Cardiac muscle cell (in vitro differentiated cells and primary cell): ENCODE data around the gene ABL1. TPM values are rescaled to one million over a fixed set of nuclear protein-coding genes. Genes with fewer than 3 reads are reported as not detected.

Source experiments
- DNase-seq, 2 donors: peaks; one replicate each; pipeline versions ENCODE4 v3.0.0 to v3.0.0-alpha.2; 2010 to 2017; ENCODE audit warnings: low read depth in 1 of 2, low spot score in 1 of 2
- H3K27ac ChIP-seq: fragments of 200-600 bp; sonication (generic); 2 replicates; pipeline ENCODE4 v1.5.1; 2016
- H3K27me3 ChIP-seq: fragments of 200-600 bp; sonication (generic); 2 replicates; pipeline ENCODE4 v1.6.0; 2016; ENCODE audit warnings: control low read depth
- H3K36me3 ChIP-seq: fragments of 200-600 bp; sonication (generic); 2 replicates; pipeline ENCODE4 v1.5.1; 2016; ENCODE audit warnings: control low read depth
- H3K4me1 ChIP-seq: fragments of 200-600 bp; sonication (generic); 2 replicates; pipeline ENCODE4 v1.8.1; 2017; ENCODE audit warnings: low read depth, mild to moderate bottlenecking, mixed run types
- H3K4me3 ChIP-seq: fragments of 200-600 bp; sonication (generic); 2 replicates; pipeline ENCODE4 v1.5.1; 2016; ENCODE audit warnings: mild to moderate bottlenecking
- H3K9me3 ChIP-seq: fragments of 200-600 bp; sonication (generic); 2 replicates; pipeline ENCODE4 v1.5.1; 2017; ENCODE audit warnings: low read depth, mild to moderate bottlenecking, control low read depth
- polyA plus RNA-seq: library from polyadenylated mRNA; unstranded; fragments of >200 nt; fragmentation: Nextera tagmentation; extraction: Ambion mirVana; gene quantifications from 2 replicates; pipeline ENCODE4 v1.2.1, GENCODE V29; 2016
- total RNA-seq: library from RNA; depleted of rRNA; stranded (reverse); fragments of >200 nt; gene quantifications from 2 replicates; pipeline ENCODE4 v1.2.3, GENCODE V29; 2016
- TF ChIP-seq, protein P1 (sequence below): IDR thresholded peaks from 2 replicates; pipeline ENCODE4 v1.5.1; 2012; ENCODE audit warnings: low read depth, mild to moderate bottlenecking, low read length

ABL1 gene
- total and polyA plus RNA-seq, 2 experiments from 2014 or later, result 41.8 to 97.1 TPM

GRCh38 chr9:130896233-130897014 is 61.4 kb downstream of the ABL1 start, which contains the start of gene QRFP:
Gene QRFP, minus strand, starts transcription at chr9:130896812. Its CDS starts 2,974 bp downstream, at chr9:130893838.
- Histone ChIP-seq H3K36me3 (peaks cover 2% of the 10 kb centered on the region), H3K27ac (no peak within 1 kb of the TSS), H3K4me1 (no peaks in the 10 kb centered on the region), H3K27me3 (no peaks in the 10 kb centered on the region), H3K4me3 (no peak within 1 kb of the TSS), H3K9me3 (no peaks in the 10 kb centered on the region)
- DNase-seq, result no peak
- TF ChIP-seq, protein P1, sequence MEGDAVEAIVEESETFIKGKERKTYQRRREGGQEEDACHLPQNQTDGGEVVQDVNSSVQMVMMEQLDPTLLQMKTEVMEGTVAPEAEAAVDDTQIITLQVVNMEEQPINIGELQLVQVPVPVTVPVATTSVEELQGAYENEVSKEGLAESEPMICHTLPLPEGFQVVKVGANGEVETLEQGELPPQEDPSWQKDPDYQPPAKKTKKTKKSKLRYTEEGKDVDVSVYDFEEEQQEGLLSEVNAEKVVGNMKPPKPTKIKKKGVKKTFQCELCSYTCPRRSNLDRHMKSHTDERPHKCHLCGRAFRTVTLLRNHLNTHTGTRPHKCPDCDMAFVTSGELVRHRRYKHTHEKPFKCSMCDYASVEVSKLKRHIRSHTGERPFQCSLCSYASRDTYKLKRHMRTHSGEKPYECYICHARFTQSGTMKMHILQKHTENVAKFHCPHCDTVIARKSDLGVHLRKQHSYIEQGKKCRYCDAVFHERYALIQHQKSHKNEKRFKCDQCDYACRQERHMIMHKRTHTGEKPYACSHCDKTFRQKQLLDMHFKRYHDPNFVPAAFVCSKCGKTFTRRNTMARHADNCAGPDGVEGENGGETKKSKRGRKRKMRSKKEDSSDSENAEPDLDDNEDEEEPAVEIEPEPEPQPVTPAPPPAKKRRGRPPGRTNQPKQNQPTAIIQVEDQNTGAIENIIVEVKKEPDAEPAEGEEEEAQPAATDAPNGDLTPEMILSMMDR, result no peak

- TF ChIP-seq, protein P1, result no peak
- no peak for DNase-seq
- Histone ChIP-seq H3K4me3 (no peak overlapping the region), H3K27ac (no peak overlapping the region), H3K9me3 (no peaks in the 10 kb centered on the region), H3K27me3 (no peaks in the 10 kb centered on the region), H3K4me1 (no peaks in the 10 kb centered on the region), H3K36me3 (peaks cover 2% of the 10 kb centered on the region)
Measured at GRCh38 chr9:130897105-130897751, 62.2 kb downstream of the ABL1 start.

GRCh38 chr9:130897848-130898551 is 62.9 kb downstream of the ABL1 start:
- Histone ChIP-seq H3K36me3 (peaks cover 2% of the 10 kb centered on the region), H3K9me3 (no peaks in the 10 kb centered on the region), H3K27ac (no peak overlapping the region), H3K4me1 (no peaks in the 10 kb centered on the region), H3K27me3 (no peaks in the 10 kb centered on the region), H3K4me3 (no peak overlapping the region)
- no peak for DNase-seq
- TF ChIP-seq, protein P1, result no peak

GRCh38 chr9:130898552-130898852 is 63.4 kb downstream of the ABL1 start:
- Histone ChIP-seq H3K9me3 (no peaks in the 10 kb centered on the region), H3K27me3 (no peaks in the 10 kb centered on the region), H3K27ac (no peak overlapping the region), H3K4me3 (no peak overlapping the region), H3K4me1 (no peaks in the 10 kb centered on the region), H3K36me3 (no peaks in the 10 kb centered on the region)
- no peak for DNase-seq
- TF ChIP-seq, protein P1, result no peak

- Histone ChIP-seq H3K9me3 (no peaks in the 10 kb centered on the region), H3K27ac (no peak overlapping the region), H3K36me3 (no peaks in the 10 kb centered on the region), H3K27me3 (no peaks in the 10 kb centered on the region), H3K4me3 (no peak overlapping the region), H3K4me1 (no peaks in the 10 kb centered on the region)
- no peak for DNase-seq
- TF ChIP-seq, protein P1, result no peak
Measured at GRCh38 chr9:130899051-130899748, 64.1 kb downstream of the ABL1 start.
